ENCODE results near the gene CDYL. TPM values are rescaled to one million over a fixed set of nuclear protein-coding genes. Genes with fewer than 3 reads are reported as not detected.
"Not testable (repeated sequence)": the region's sequence is repeated elsewhere in the genome, so short reads cannot be mapped to it uniquely, and the experiment has no call there.

CDYL gene
- total RNA-seq, 1 donor from 2014 or later: 27.8 TPM

- DNase-seq (ENCODE audit: low read depth in 2 of 2): no peak
Measured at GRCh38 chr6:4840169-4840568, 64.0 kb downstream of the CDYL start.

- DNase-seq (ENCODE audit: low read depth in 2 of 2): no peak
Measured at GRCh38 chr6:4844108-4844507, 67.9 kb downstream of the CDYL start.

- DNase-seq (ENCODE audit: low read depth in 2 of 2): no peak
Measured at GRCh38 chr6:4846387-4846786, 70.2 kb downstream of the CDYL start.

DNA sequence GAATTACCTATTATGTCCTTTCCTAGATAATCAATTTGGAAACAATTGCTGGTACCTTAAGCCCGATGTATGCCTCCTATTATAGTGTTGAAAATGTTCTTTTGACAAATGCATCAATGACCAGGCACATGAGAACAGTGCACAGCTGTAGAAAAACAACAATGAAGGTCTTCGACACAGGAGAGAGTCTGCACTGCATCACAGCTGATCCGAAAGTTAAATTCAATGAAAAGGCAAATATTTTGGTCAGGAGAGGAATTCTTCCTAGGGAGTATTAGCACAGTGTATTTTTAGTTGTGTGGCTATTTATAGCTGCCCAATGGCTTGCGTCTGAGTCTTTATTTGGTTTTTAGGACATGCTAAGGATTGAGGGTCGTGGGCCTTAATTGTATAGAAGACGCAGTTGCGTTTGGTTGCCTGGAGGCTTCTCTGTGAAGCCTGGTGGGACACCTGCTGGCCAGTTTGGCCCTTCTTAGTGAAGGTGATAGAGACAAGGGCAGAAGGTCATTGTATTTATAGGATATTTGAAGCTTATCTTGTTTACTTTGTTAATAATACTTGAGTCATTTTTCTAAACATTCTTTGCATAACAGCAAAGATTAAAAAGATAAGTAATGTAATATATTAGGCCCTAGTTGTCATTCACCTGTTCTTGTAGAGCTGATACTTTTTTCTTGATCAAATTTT, 72.3 kb downstream of the CDYL start:
- peak; percentile 49 to 57 for DNase-seq (ENCODE audit: low read depth in 2 of 2)

- no peak for DNase-seq (ENCODE audit: low read depth in 2 of 2)
Measured at GRCh38 chr6:4849226-4850022, 73.2 kb downstream of the CDYL start.

GRCh38 chr6:4851035-4851434, 74.8 kb downstream of the CDYL start:
- no peak for DNase-seq (ENCODE audit: low read depth in 2 of 2)

DNA sequence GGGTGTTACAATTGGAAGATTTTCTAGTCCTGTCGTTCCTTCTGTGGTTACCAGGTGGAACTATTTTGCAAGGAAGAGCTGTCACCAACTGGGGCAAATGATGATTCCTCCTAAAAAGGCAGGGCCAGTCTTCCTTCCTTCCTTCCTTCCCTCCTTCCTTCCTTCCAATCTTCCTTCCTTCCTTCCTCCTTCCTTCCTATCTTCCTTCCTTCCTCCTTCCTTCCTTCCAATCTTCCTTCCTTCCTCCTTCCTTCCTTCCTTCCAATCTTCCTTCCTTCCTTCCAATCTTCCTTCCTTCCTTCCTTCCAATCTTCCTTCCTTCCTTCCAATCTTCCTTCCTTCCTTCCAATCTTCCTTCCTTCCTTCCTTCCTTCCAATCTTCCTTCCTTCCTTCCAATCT, 76.0 kb downstream of the CDYL start:
- not testable (repeated sequence) for DNase-seq (ENCODE audit: low read depth in 2 of 2)

DNA sequence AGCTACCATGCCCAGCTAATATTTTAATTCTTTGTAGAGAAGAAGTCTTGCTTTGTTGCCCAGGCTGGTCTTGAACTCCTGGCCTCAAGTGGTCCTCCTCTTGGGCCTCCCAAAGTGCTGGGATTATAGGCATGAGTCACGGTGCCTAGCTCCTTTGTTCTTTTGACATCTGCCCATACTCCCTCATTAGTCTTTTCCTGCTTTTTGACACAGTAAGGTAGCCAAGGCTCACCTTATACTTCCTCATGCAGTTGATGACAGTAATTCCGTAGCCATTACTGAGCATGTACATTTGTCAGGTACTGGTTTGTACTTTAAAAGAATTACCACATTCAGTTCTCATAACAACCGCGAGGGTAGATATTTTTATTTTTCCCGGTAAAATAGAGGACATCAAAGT, 76.7 kb downstream of the CDYL start:
- no peak for DNase-seq (ENCODE audit: low read depth in 2 of 2)

DNA sequence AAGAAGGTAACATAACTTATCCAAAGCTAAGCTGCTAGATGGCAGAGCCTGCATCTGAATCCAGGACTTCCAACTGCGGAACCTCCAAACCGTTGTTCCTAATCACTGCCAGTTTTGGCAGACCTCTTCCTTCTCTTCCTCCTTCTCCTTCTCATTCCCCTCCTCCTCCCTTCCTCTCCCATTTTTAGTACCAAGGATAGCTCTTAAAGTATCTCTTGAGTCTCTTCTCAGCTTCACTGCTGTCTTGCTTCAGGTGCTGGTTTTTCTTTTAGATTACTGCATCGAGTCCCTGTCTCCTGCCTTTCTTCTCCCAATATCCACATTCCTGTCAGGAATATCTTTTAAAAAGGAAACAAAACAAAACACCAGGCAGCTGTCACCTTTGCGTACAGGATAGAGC, 77.1 kb downstream of the CDYL start:
- DNase-seq (ENCODE audit: low read depth in 2 of 2): no peak

GRCh38 chr6:4853782-4854511, 77.7 kb downstream of the CDYL start:
- no peak for DNase-seq (ENCODE audit: low read depth in 2 of 2)

DNA sequence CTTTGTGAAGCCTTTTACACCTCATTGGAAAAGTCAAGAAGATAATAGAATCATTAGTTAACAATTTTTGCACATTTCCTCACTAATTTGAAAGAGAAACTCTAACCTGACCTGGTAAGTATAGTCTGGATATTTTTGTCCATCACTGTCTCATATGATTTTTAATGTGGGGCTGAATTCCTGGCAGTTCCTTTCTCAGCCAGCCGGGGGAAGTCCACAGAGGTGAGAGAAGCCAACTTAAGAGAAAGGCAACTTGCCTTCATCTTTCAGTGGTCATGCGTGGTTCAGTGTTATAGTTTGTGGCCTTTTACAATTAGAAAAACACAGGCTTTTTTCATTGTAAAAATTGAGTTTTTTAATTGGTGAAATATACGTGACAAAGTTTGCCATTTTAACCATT, 80.6 kb downstream of the CDYL start:
- no peak for DNase-seq (ENCODE audit: low read depth in 2 of 2)

DNA sequence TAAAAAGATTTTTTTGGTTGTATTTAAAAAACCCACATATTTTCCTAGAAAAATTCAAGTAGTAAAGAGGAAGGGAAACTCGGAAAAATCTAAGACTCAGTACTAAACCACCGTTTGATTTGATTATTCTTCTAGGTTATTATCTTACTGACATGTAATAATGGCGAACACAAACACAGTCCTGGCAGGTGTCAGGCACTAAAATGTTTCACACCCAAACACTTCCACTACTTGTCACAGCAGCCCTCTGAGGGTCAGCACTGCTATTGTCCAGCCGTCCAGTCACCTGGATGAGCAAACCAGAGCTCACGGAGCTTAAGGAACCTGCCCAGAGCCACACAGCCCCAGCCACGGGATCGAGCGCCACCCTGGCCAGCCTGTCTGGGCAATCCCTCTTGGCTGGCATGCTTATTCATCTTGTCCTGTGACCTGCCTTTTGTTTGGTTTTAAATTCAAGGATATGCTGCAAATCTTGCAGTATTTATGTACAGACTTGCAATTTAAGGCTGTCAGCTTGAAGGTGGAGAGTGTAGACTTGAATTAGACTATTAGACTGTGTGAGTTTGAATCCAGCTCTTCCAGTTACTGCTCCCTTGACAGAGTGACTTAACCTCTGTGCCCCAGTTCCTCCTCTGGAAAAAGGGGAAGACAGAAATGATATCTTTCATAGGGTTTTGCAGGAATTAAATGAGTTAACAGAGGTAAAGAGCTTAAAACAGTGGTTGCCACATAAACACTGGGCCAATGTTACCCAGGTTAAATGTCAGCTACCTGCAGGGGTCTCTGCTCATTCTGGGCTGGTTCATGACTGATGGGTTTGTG, 82.2 kb downstream of the CDYL start:
- DNase-seq (ENCODE audit: low read depth in 2 of 2): no peak

DNA sequence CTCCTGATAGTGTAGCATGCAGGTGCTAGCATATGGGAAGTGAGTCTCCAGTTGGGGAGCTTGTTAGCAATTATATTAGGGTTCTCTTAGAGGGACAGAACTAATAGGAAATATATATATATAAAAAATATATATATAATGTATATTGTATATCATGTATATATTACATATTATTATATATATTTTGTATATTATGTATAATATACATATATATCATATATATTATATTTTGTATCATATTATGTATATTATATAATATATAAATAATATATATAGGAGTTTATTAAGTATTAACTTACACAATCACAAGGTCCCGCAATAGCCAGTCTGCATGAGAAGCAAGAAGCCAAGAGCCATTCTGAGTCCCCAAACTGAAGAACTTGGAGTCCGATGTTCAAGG, 84.2 kb downstream of the CDYL start:
- DNase-seq (ENCODE audit: low read depth in 2 of 2): no peak

GRCh38 chr6:4861564-4861963, 85.4 kb downstream of the CDYL start:
- DNase-seq (ENCODE audit: low read depth in 2 of 2): no peak

GRCh38 chr6:4864519-4864918, 88.3 kb downstream of the CDYL start:
- no peak for DNase-seq (ENCODE audit: low read depth in 2 of 2)

- DNase-seq (ENCODE audit: low read depth in 2 of 2): peak in 1 of 2 donors; percentile 15
Measured at GRCh38 chr6:4865006-4865405, 88.8 kb downstream of the CDYL start.

GRCh38 chr6:4870821-4871494, 94.8 kb downstream of the CDYL start:
- peak; percentile 37 to 51 for DNase-seq (ENCODE audit: low read depth in 2 of 2)

- no peak for DNase-seq (ENCODE audit: low read depth in 2 of 2)
Measured at GRCh38 chr6:4871825-4872224, 95.6 kb downstream of the CDYL start.

DNA sequence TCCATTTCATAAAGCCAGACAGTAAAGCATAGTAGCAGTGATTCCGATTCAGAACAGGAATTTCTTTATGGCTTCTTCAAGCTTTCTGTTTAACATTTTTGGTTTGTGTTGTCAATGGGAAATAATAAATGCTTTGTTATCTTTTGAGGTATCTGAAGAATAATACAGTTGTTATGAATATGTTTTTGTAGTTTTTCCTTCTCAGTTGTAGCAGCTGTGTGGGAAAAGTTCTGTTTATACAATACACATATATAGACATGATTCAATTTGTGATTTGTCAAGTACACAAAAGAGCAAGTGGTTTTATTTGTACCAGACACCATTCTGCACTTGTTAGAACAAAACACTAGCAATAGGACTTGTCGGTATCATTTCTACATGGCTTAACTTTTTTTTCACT, 96.6 kb downstream of the CDYL start:
- peak; percentile 30 to 75 for DNase-seq (ENCODE audit: low read depth in 2 of 2)

GRCh38 chr6:4873928-4874327, 97.7 kb downstream of the CDYL start:
- DNase-seq (ENCODE audit: low read depth in 2 of 2): no peak

DNA sequence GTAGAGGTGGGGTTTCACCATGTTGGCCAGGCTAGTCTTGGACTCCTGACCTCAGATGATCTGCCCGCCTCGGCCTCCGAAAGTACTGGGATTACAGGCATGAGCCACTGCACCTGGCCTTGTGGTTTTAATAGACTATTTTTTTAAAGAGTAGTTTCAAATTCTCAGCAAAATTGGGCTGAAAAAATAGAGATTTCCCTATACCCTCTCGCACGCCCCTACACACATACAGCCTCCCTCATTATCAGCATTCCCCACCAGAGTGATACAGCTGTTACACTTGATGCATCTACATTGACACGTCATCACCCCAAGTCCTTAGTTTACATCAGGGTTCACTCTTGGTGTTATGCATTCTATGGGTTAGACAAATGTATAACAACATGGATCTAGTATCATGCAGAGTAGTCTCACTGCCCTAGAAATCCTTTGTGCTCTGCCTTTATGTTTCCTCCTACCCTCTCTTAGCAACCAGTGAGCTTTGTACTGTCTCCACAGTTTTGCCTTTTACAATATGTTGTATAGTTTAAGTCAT, 103.6 kb downstream of the CDYL start:
- no peak for DNase-seq (ENCODE audit: low read depth in 2 of 2)

All from lung microvascular endothelial cell (primary cell).